Measurements from ENCODE around the gene PDIK1L.

Gene PDIK1L

GRCh38 chr1:26121854-26122773, 10.5 kb downstream of the PDIK1L start:
- no peak for DNase-seq (ENCODE audit: low spot score)
- in situ Hi-C loops (cut with MboI; ENCODE audit: low pct_unique_long_range_greater_than_20kb, low sequenced_read_pairs, unreplicated experiment) = no loop called here
- no peak for TF ChIP-seq CTCF (IDR thresholded peaks at IDR 0.05; ENCODE audit: extremely low read depth, insufficient read depth, missing control alignments)

GRCh38 chr1:26122988-26123973, 11.7 kb downstream of the PDIK1L start:
- in situ Hi-C loops (cut with MboI; ENCODE audit: low pct_unique_long_range_greater_than_20kb, low sequenced_read_pairs, unreplicated experiment) = no loop called here
- TF ChIP-seq CTCF (IDR thresholded peaks at IDR 0.05; ENCODE audit: extremely low read depth, insufficient read depth, missing control alignments) = no peak
- DNase-seq (ENCODE audit: low spot score) = no peak

- TF ChIP-seq CTCF (IDR thresholded peaks at IDR 0.05; ENCODE audit: extremely low read depth, insufficient read depth, missing control alignments) = no peak
- in situ Hi-C loops (cut with MboI; ENCODE audit: low pct_unique_long_range_greater_than_20kb, low sequenced_read_pairs, unreplicated experiment) = no loop called here
- DNase-seq (ENCODE audit: low spot score) = no peak
Measured at GRCh38 chr1:26124418-26125331, 13.1 kb downstream of the PDIK1L start.

GRCh38 chr1:26125382-26125781, 13.8 kb downstream of the PDIK1L start:
- in situ Hi-C loops (cut with MboI; ENCODE audit: low pct_unique_long_range_greater_than_20kb, low sequenced_read_pairs, unreplicated experiment) = no loop called here
- no peak for TF ChIP-seq CTCF (IDR thresholded peaks at IDR 0.05; ENCODE audit: extremely low read depth, insufficient read depth, missing control alignments)
- DNase-seq (ENCODE audit: low spot score) = no peak

- no peak for DNase-seq (ENCODE audit: low spot score)
- no peak for TF ChIP-seq CTCF (IDR thresholded peaks at IDR 0.05; ENCODE audit: extremely low read depth, insufficient read depth, missing control alignments)
- in situ Hi-C loops (cut with MboI; ENCODE audit: low pct_unique_long_range_greater_than_20kb, low sequenced_read_pairs, unreplicated experiment) = no loop called here
Measured at GRCh38 chr1:26125946-26126320, 14.3 kb downstream of the PDIK1L start.
